NB4 (cell line): ENCODE data around the gene GYS1.
"Not testable (repeated sequence)": the region's sequence is repeated elsewhere in the genome, so short reads cannot be mapped to it uniquely, and the experiment has no call there.

Experiments used
- CTCF ChIP-seq: IDR thresholded peaks from one replicate; pipeline ENCODE4 v1.5.1; 2012; ENCODE audit warnings: low read depth, low read length
- MAX ChIP-seq: IDR thresholded peaks from 2 replicates; pipeline ENCODE4 v1.6.1; 2011; ENCODE audit warnings: low read depth, low read length
- MYC ChIP-seq: IDR thresholded peaks from 2 replicates; pipeline ENCODE4 v1.6.1; 2011; ENCODE audit warnings: low read depth, low read length
- POLR2A ChIP-seq: IDR thresholded peaks from 2 replicates; pipeline ENCODE4 v1.6.1; 2011; ENCODE audit warnings: mild to moderate bottlenecking; ENCODE audit not compliant: insufficient read length; ENCODE audit errors: extremely low read depth

GRCh38 chr19:48925890-48926289 lies 67.2 kb downstream of the GYS1 start:
- not testable (repeated sequence) for TF ChIP-seq CTCF, MYC, POLR2A, MAX
